Stimulated activated naive CD8-positive, alpha-beta T cell treated with anti-CD3 and anti-CD28 coated beads, Interleukin-15, amount 100 ng/mL, for 72 hours (primary cell): ENCODE results near the gene ZNF782.
"Not testable (repeated sequence)": the region's sequence is repeated elsewhere in the genome, so short reads cannot be mapped to it uniquely, and the experiment has no call there.

Experiments
- ATAC-seq: fragments of 150-1000 bp; cut with Tn5 transposase; 2 replicates; pipeline ENCODE4 v1.10.0; 2021; ENCODE audit warnings: mild to moderate bottlenecking, moderate library complexity
- DNase-seq, 2 donors: peaks; one replicate each; pipeline ENCODE4 v3.0.0; 2021 to 2022
- H3K27ac Mint-ChIP-seq, 2 donors: one replicate each; pipeline ENCODE4 v1.8.0; 2022; ENCODE audit warnings: mild to moderate bottlenecking in 2 of 2, mixed read lengths in 2 of 2, moderate library complexity in 2 of 2
- H3K27me3 Mint-ChIP-seq: one replicate; pipeline ENCODE4 v1.8.0; 2022; ENCODE audit warnings: mixed read lengths
- H3K4me1 Mint-ChIP-seq: one replicate; pipeline ENCODE4 v1.8.0; 2022; ENCODE audit warnings: mild to moderate bottlenecking, mixed read lengths
- H3K4me3 Mint-ChIP-seq, 2 donors: one replicate each; pipeline ENCODE4 v1.8.0; 2022; ENCODE audit warnings: mild to moderate bottlenecking in 2 of 2, mixed read lengths in 2 of 2, moderate library complexity in 1 of 2
- H3K9me3 Mint-ChIP-seq, 2 donors: one replicate each; pipeline ENCODE4 v1.8.0; 2022; ENCODE audit warnings: mixed read lengths in 2 of 2

ZNF782 gene

DNA sequence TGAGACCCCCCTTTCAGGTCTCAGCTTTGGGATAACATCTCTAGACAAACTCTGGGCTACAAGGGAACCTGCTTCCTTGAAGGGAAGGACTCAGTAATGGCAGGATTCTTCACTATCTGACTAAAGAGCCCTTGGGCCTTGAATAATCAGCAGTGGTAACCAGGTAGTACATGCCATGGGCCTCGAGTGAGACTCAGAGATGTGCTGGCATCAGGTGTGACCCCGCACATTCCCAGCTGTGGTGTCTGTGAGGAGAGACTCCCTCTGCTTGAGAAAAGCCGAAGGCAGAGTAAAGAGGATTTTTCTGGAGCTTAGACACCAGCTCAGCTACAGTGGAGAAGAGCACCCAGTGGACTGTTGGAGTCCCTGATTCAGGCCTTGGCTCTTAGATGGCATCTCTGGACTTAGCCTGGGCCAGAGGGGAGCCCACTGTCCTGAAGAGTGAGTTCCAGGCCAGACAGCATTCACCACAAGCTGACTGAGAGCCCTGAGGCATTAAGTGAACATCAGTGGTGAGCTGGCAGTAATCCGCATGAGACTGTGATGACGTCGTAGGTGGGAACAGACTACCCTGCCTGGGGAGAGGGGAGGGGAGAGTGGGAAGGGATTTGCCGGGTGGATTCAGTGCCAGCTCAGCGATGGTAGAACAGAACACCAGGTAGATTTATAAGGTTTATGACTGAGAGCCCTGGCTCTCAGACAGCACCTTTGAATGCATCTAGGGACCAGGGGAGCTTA, 5.3 kb upstream of the ZNF782 start:
- no peaks in the 10 kb centered on the region for H3K9me3 Mint-ChIP-seq
- H3K27ac Mint-ChIP-seq = peak overlapping the region in 1 of 2 donors; percentile 30
- peaks cover 15% of the 10 kb centered on the region for H3K4me1 Mint-ChIP-seq
- no peak for ATAC-seq
- H3K27me3 Mint-ChIP-seq = peaks cover 20% of the 10 kb centered on the region
- DNase-seq = no peak
- no peak overlapping the region for H3K4me3 Mint-ChIP-seq

DNA sequence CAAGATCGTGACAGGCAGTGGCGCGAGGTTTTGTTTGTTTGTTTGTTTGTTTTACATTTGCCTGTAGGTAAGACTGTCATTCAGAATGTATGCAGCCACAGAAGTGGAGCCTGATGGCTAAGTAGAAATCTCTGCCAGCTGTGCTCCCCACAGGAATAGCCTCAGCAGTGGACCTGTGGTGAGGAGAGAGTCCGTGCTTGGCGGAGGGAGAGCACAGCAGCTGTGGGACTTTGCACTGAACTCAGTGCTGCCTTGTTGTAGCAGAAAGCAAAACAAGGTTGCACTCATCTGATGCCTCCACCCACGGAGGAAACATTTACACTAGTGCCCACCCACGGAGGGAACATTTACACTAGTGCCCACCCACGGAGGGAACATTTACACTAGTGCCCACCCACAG, 4.4 kb upstream of the ZNF782 start:
- DNase-seq (no peak), ATAC-seq (no peak)
- Mint-ChIP-seq H3K9me3 (no peaks in the 10 kb centered on the region), H3K27me3 (peaks cover 20% of the 10 kb centered on the region), H3K4me3 (no peak overlapping the region), H3K27ac (no peak overlapping the region), H3K4me1 (peaks cover 15% of the 10 kb centered on the region)

DNA sequence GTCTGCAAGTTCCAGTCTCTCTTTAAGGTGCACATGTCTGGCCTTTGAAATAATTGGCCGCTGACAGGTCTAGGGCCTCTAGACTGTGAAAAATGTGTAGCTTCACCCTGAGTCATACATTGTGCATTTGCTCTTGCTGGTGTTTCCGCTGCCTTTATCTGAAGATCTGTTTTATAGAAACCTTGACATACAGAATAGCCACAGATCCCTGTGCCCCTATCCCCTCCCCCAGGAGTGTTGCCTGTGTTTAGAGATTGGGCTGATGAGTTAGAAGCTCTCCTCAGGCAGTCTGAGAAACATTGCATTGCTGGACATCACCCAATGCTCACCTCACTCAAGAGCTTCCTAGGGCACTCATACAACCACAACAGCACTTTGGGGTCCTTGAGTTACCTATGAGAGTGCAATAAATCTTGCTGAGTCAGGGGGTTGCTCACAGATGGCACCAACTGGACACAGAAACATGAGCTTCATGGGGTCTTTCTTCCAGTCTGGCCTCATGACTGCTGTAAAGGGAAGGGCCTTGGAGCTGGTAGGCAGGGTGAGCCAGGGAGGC, 3.8 kb upstream of the ZNF782 start:
- Mint-ChIP-seq H3K27me3 (peaks cover 20% of the 10 kb centered on the region), H3K9me3 (no peaks in the 10 kb centered on the region), H3K4me3 (no peak overlapping the region), H3K4me1 (peaks cover 19% of the 10 kb centered on the region), H3K27ac (no peak overlapping the region)
- DNase-seq (no peak), ATAC-seq (no peak)

DNA sequence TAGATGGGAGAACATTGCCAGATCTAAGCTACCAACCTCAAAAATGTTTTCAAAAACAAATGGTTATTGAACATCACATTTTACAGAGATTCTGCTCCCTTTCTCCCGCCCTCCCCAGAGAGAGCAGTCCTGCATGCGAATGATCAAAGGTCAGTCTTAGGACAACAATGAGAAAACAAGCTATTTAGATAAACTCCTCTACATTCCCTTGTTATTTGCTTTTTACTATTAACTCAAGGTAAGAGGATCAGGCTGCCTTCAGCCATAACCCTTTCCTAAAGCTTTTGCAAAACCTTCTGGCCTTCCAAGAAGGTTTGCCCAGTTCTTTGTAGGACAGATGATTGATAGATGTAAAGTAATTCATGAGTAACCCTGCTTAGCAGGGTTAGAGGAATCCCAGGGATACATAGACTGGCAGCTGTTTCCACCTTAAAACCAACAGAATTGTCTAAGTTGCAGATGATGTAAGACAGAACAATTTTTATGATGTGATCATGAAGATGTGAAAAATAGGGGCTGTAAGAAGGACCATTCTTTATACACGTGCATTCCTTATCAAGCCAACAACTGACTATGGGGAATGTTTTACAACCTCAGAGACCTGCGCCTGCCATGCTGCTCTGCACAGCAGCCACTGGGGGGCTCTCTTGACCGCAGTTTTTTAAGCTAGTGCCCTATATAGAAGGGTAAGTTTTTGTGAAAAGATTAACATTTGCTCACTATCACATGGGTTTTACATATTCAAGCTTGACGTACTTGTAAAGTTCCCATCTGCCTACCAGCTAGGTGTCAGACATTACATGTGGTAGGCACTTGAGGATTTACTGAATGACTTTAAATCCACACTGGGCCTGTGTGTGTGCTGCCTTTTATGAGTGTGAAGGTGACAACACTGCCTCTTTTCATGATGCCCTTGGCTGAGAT, 2.3 kb upstream of the ZNF782 start:
- no peaks in the 10 kb centered on the region for H3K9me3 Mint-ChIP-seq
- H3K27ac Mint-ChIP-seq = no peak overlapping the region
- ATAC-seq = peak; percentile 83

DNA sequence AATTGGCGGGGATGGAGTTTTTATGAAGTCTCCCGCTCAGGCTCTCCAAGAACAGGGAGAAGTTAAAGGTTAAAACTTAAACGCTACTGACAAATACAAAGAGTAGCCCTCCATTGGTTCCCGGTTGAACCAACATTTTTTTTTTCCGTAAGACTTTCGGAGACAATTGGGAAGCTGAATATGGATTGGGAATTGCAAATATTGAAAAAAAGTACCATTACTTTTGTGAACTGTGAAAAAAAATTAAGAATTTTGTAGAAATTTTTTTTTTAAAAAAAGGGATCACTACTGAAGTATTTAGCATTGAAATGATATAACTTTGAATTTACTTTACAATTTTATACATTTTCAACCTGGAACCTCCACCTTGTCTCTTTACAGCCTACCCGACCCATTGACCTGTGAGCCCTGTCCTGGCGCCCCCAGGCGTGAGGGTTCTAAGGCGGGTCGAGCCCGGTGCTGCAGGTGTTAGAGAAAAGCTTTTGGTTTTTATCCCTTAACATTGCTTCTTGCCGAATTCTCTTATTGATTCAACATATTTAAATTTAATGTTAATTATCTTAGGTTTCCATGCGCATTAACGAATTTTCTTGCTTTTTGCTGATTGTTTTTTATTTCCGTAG, 448 bp upstream of the ZNF782 start:
- H3K4me3 Mint-ChIP-seq = peak overlapping the region; percentile 100
- H3K27ac Mint-ChIP-seq = peak overlapping the region in 1 of 2 donors; percentile 99
- peaks cover 20% of the 10 kb centered on the region for H3K27me3 Mint-ChIP-seq
- DNase-seq = no peak
- peaks cover 38% of the 10 kb centered on the region for H3K4me1 Mint-ChIP-seq
- no peak for ATAC-seq
- no peaks in the 10 kb centered on the region for H3K9me3 Mint-ChIP-seq

More for the DNA sequence above, 2.3 kb upstream of the ZNF782 start:
- peaks cover 20% of the 10 kb centered on the region for H3K27me3 Mint-ChIP-seq
- DNase-seq = peak; percentile 53 to 66
- H3K4me3 Mint-ChIP-seq = no peak overlapping the region
- H3K4me1 Mint-ChIP-seq = peaks cover 34% of the 10 kb centered on the region

DNA sequence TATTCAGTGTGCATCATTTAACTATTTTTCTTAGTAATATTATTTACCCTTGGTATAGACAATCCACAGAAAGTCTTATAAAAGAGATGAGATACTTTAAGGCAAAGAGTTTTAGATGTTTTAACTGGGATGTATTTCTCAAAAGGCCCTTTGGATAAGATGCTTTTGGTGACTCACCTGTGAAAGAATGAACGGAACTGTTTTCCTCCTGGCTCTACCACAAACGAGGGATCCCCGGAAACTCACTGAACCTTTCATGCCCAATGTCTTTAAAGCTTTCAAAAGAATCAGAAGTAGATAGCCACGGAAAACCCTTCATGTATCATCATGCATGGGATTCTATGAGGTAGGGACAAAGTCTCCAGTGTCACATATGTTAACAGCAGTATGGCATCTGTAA, 1.6 kb downstream of the ZNF782 start:
- DNase-seq = no peak
- Mint-ChIP-seq H3K27me3 (peaks cover 20% of the 10 kb centered on the region), H3K27ac (no peak overlapping the region), H3K4me3 (peak overlapping the region; percentile 100), H3K9me3 (peaks cover 0 to 11% of the 10 kb centered on the region in 2 donors), H3K4me1 (peaks cover 50% of the 10 kb centered on the region)
- no peak for ATAC-seq

DNA sequence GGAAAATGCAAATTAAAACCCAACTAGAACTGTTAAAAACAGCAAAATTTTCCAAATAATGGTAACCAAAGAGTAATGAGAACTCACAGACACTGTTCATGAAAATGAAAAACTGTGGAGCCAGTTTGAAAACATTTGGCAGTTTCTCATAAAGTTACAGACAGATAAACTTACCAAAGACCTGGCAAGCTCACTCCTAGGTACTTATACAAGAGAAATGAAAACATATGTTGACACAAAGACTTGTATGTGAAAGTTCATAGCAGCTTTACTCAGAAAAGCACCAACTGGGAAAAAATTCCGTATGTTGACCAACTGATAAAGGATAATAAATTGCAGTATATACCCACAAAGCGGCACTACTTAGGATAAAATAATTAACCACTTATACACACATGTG, 10.3 kb downstream of the ZNF782 start:
- no peak overlapping the region for H3K27ac Mint-ChIP-seq
- no peak for DNase-seq
- ATAC-seq = no peak
- H3K27me3 Mint-ChIP-seq = no peaks in the 10 kb centered on the region
- H3K9me3 Mint-ChIP-seq = peaks cover 48 to 62% of the 10 kb centered on the region in 2 donors
- H3K4me1 Mint-ChIP-seq = peaks cover 31% of the 10 kb centered on the region
- no peak overlapping the region for H3K4me3 Mint-ChIP-seq

DNA sequence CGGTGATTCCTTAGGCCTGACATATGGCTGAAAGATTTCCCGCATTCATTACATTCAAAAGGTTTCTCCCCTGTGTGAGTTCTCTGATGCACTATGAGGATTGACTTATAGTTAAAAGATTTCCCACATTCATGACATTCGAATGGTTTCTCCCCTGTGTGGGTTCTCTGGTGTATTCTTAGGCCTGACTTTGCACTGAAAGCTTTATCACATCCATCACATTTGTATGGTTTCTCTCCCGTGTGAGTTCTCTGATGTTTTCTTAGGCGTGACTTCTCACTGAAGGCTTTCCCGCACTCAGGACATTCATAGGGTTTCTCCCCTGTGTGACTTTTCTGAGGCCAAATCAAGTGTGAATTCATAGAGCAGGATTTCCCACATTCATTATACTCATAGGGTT, 35.8 kb downstream of the ZNF782 start:
- H3K27me3 Mint-ChIP-seq = no peaks in the 10 kb centered on the region
- H3K4me1 Mint-ChIP-seq = no peaks in the 10 kb centered on the region
- no peak overlapping the region for H3K27ac Mint-ChIP-seq
- ATAC-seq (no peak), DNase-seq (no peak)
- no peak overlapping the region for H3K4me3 Mint-ChIP-seq
- H3K9me3 Mint-ChIP-seq = peaks cover 52 to 61% of the 10 kb centered on the region in 2 donors

DNA sequence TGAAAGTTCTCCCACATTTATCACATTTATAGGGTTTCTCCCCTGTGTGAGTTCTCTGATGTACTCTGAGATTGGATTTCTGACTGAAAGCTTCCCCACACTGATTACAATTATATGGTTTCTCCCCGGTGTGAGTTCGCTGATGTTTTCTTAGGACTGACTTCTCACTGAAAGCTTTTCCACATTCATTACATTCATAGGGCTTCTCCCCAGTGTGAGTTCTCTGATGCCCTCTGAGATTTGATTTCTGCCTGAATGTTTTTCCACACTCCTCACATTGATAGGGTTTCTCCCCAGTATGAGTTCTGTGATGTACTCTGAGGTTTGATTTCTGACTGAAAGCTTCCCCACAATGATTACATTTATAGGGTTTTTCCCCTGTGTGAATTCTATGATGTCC, 36.3 kb downstream of the ZNF782 start:
- Mint-ChIP-seq H3K9me3 (peaks cover 54 to 61% of the 10 kb centered on the region in 2 donors), H3K27me3 (no peaks in the 10 kb centered on the region), H3K4me1 (no peaks in the 10 kb centered on the region), H3K4me3 (no peak overlapping the region), H3K27ac (no peak overlapping the region)
- ATAC-seq = no peak
- no peak for DNase-seq

DNA sequence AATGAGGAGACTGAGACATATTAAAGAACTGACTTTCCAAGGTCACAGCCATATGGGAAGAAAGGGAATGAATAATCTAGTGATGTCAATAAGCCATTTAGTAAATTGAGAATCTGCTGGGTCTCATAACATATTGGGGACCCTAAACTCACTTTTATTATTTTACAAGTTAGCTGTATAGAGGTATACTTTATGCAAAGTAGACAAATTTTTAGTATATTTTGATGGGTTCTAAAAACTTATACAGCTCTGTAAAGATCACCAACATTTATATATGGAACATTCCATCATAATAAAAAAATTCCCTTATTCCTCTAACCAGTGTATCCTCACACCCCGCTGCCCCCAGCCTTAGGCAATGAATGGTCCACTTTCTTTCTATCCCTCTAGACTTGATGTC, 40.7 kb downstream of the ZNF782 start:
- no peak for DNase-seq
- Mint-ChIP-seq H3K27ac (no peak overlapping the region), H3K27me3 (no peaks in the 10 kb centered on the region), H3K4me3 (no peak overlapping the region), H3K9me3 (peaks cover 46 to 72% of the 10 kb centered on the region in 2 donors), H3K4me1 (no peaks in the 10 kb centered on the region)
- no peak for ATAC-seq

DNA sequence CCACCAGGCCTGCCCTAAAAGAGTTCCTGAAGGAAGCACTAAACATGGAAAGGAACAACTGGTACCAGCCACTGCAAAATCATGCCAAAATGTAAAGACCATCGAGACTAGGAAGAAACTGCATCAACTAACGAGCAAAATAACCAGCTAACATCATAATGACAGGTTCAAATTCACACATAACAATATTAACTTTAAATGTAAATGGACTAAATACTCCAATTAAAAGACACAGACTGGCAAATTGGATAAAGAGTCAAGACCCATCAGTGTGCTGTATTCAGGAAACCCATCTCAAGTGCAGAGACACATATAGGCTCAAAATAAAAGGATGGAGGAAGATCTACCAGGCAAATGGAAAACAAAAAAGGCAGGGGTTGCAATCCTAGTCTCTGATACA, 55.4 kb downstream of the ZNF782 start:
- not testable (repeated sequence) for H3K4me1 Mint-ChIP-seq, H3K27me3 Mint-ChIP-seq, H3K27ac Mint-ChIP-seq, H3K4me3 Mint-ChIP-seq, DNase-seq, ATAC-seq
- peaks cover 29 to 56% of the 10 kb centered on the region in 2 donors for H3K9me3 Mint-ChIP-seq

DNA sequence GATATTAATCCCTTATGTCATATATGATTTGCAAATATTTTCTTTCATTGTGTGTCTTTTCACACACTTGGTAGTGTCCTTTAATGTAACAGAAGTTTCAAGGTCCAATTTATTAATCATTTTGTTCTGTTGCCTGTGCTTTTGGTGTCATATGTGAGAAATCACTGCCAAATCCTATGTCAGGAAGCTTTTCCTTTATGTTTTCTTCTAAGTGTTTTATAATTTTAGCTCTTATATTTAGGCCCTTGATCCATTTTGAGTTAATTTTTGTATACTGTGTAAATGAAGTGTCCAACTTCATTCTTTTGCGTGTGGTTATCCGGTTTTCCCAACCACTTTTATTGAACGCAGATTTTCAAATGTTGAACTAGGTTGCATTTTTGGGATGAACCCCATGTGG, 70.3 kb downstream of the ZNF782 start:
- DNase-seq (no peak), ATAC-seq (no peak)
- H3K9me3 Mint-ChIP-seq = peaks cover 34 to 35% of the 10 kb centered on the region in 2 donors
- no peak overlapping the region for H3K27ac Mint-ChIP-seq
- H3K4me3 Mint-ChIP-seq = no peak overlapping the region
- H3K27me3 Mint-ChIP-seq = no peaks in the 10 kb centered on the region
- H3K4me1 Mint-ChIP-seq = peaks cover 26% of the 10 kb centered on the region

DNA sequence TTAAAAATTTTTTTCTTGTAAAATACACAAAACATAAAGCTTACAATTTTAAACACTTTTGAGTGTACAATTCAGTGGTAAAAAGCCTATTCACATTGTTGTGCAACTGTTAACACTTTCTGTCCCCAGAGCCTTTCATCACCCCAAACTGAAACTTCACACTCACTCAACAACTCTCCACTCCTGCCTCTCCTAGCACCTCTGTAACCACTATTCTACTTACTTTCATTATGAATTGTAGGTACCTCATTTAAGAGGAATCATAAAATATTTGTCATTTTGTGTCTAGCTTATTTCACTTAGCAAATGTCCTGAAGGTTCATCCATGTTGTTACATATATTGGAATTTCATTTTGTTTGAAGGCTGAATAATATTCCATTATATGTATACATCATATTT, 72.1 kb downstream of the ZNF782 start:
- peak; percentile 20 to 55 for DNase-seq
- Mint-ChIP-seq H3K4me1 (peaks cover 29% of the 10 kb centered on the region), H3K27ac (no peak overlapping the region), H3K9me3 (peaks cover 24% of the 10 kb centered on the region in 2 donors), H3K27me3 (no peaks in the 10 kb centered on the region), H3K4me3 (no peak overlapping the region)
- ATAC-seq = peak; percentile 89

DNA sequence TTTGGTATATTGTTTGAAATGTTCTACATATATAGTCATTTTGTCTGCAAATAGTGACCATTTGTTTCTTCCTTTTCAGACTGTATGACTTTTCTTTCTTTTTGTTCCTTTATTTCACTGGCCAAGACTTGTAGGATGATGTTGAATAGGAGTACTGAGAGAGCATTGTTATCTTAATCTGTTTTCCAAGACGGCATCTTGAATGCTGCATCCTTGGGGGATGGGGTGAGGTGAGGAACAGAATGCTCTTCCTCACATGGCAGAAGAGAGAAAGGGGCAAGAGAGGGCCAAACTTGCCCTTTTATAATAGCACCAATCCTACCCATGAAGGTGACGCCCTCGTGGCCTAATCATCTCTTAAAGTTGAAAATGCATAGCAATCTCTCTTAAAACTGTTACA, 72.8 kb downstream of the ZNF782 start:
- DNase-seq (no peak), ATAC-seq (no peak)
- peaks cover 19 to 24% of the 10 kb centered on the region in 2 donors for H3K9me3 Mint-ChIP-seq
- H3K27me3 Mint-ChIP-seq = no peaks in the 10 kb centered on the region
- no peak overlapping the region for H3K4me3 Mint-ChIP-seq
- H3K27ac Mint-ChIP-seq = no peak overlapping the region
- peaks cover 35% of the 10 kb centered on the region for H3K4me1 Mint-ChIP-seq

DNA sequence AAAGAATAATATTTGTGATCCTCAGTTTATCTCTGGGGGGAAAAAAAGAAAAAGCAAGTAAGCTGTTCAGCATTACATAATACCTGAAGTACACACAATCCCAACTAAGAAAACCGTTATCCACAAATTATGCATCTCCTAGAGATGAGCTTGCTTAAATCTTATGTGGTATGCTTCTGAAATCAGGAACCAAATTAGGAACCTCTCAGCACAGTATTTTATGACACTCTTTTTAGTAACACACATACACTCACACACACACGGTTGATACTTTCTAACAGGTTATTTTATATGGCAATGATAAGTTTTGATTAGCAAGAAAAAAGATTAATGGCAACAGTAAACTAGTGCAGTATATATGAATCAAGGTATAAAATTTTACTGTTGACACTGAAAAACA, 75.2 kb downstream of the ZNF782 start:
- no peak overlapping the region for H3K27ac Mint-ChIP-seq

More for the DNA sequence above, 75.2 kb downstream of the ZNF782 start:
- Mint-ChIP-seq H3K4me3 (peak overlapping the region; percentile 97 to 98), H3K4me1 (peaks cover 44% of the 10 kb centered on the region), H3K9me3 (peaks cover 17 to 19% of the 10 kb centered on the region in 2 donors), H3K27me3 (no peaks in the 10 kb centered on the region)
- no peak for ATAC-seq
- no peak for DNase-seq
